Measurements from ENCODE around the gene PKN3.
"Not testable (repeated sequence)": the region's sequence is repeated elsewhere in the genome, so short reads cannot be mapped to it uniquely, and the experiment has no call there.

PKN3 gene

GRCh38 chr9:128694344-128694743 lies 8.0 kb upstream of the PKN3 start:
- no peak for TF ChIP-seq CTCF (IDR thresholded peaks at IDR 0.05; ENCODE audit: low read depth, low read length, missing control alignments)
- H3K4me3 ChIP-seq (ENCODE audit: low read depth, low read length), result no peak overlapping the region
- in situ Hi-C loops (cut with HindIII; ENCODE audit: low sequenced_read_pairs), result loop anchor here (10.0 kb wide), 1 partner anchor 70 kb away; no protein-coding TSS in a partner anchor
- no peak for DNase-seq (ENCODE audit: low read depth)

DNA sequence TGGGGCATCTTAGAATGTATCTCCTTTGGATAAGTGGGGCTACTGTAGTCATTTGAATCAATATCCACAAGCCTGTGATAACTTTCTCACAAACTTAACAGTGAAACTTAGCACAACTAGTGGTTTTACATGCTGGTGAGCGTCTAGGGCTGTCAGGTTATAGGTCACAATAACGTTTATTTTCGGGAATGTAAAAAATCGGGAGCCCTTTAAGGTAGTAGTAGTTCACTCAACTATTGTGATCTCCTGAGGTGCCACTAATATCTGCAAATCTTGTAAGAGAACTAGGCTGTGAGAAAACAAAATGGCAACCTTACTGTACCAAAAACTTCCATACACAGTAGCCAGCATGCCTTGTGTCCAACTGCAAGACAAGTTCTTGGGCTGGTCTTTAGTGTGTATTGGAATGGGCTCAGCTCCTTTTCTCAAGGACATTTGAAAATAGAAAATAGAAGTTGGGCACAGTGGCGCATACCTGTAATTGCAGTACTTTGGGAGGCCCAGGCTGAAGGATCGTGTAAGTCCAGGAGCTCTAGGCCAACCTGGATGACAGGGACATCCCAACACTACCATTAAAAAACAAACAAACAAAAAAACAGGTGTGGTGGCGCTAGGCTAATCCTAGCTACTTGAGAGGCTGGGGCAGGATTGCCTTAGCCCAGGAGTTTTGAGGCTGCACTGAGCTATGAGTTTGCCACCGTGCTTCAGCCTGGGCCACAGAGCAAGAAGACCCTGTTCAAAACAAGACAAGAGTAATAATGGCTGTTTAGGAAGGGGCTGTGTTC lies 5.2 kb upstream of the PKN3 start:
- no peak for DNase-seq (ENCODE audit: low read depth)
- in situ Hi-C loops (cut with HindIII; ENCODE audit: low sequenced_read_pairs), result loop anchor here (10.0 kb wide), 1 partner anchor 72 kb away; no protein-coding TSS in a partner anchor
- no peak for TF ChIP-seq CTCF (IDR thresholded peaks at IDR 0.05; ENCODE audit: low read depth, low read length, missing control alignments)
- H3K4me3 ChIP-seq (ENCODE audit: low read depth, low read length), result no peak overlapping the region

- in situ Hi-C loops (cut with HindIII; ENCODE audit: low sequenced_read_pairs), result loop anchor here (10.0 kb wide), 1 partner anchor 74 kb away; no protein-coding TSS in a partner anchor
- not testable (repeated sequence) for H3K4me3 ChIP-seq (ENCODE audit: low read depth, low read length); DNase-seq (ENCODE audit: low read depth)
These were observed 3.1 kb upstream of the PKN3 start for GRCh38 chr9:128699096-128699795.

GRCh38 chr9:128701227-128701854 lies 962 bp upstream of the PKN3 start:
- DNase-seq (ENCODE audit: low read depth), result no peak
- no peak for TF ChIP-seq CTCF (IDR thresholded peaks at IDR 0.05; ENCODE audit: low read depth, low read length, missing control alignments)
- no peak overlapping the region for H3K4me3 ChIP-seq (ENCODE audit: low read depth, low read length)
- in situ Hi-C loops (cut with HindIII; ENCODE audit: low sequenced_read_pairs), result no loop called here

- TF ChIP-seq CTCF (IDR thresholded peaks at IDR 0.05; ENCODE audit: low read depth, low read length, missing control alignments), result no peak
- DNase-seq (ENCODE audit: low read depth), result no peak
- H3K4me3 ChIP-seq (ENCODE audit: low read depth, low read length), result peak overlapping the region; percentile 61
- in situ Hi-C loops (cut with HindIII; ENCODE audit: low sequenced_read_pairs), result no loop called here
These were observed 779 bp downstream of the PKN3 start for GRCh38 chr9:128702949-128703615.

DNA sequence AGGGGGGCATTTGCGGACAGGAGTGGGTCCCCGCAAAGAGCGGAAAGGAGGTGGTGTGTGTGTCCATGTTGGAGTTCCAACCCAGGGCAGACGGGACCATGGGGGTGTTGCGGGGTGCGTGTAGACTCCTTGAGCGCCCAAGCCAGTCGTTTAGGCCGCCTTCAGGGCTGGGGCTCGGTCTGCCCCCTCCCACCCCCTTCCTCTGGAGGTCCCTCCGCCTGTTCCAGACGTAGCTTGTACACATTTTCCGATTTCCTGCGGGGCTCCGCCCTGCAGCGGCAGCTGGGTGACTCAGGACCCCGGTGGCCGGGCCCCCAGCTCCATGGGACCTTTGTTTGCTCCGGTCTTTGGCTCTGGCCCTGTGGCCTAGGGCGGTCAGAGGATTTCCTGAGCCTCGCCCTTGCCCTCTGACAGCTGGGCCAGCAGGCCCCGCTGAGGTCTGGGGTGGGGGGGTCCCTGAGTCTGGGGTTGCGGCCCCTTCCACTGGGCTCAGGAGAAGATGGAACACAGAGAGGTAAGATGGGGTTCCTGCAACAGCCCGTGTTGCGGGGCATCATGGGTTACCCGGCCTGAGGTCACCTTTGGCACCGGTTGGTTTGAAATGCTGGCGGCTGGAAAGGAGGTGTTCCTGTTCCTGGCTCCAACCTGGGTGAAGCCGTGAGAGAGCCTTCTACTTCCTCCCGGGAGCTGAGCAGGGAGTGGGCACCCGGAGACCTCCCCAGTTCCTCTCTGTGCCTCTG lies 1.5 kb downstream of the PKN3 start:
- DNase-seq (ENCODE audit: low read depth), result no peak
- peak overlapping the region; percentile 61 for H3K4me3 ChIP-seq (ENCODE audit: low read depth, low read length)
- in situ Hi-C loops (cut with HindIII; ENCODE audit: low sequenced_read_pairs), result no loop called here
- no peak for TF ChIP-seq CTCF (IDR thresholded peaks at IDR 0.05; ENCODE audit: low read depth, low read length, missing control alignments)

Measured in astrocyte of the cerebellum (primary cell).